Measurements from ENCODE around the gene FEN1.
A peak's percentile ranks its signal among the peaks of the same experiment; 100 is the strongest.

The FEN1 gene

GRCh38 chr11:61774411-61774810, 18.3 kb upstream of the FEN1 start:
- peak in 3 of 56 donors; percentile 20 to 32 (median 25) for DNase-seq

GRCh38 chr11:61775106-61775505, 17.6 kb upstream of the FEN1 start:
- DNase-seq: no peak

DNA sequence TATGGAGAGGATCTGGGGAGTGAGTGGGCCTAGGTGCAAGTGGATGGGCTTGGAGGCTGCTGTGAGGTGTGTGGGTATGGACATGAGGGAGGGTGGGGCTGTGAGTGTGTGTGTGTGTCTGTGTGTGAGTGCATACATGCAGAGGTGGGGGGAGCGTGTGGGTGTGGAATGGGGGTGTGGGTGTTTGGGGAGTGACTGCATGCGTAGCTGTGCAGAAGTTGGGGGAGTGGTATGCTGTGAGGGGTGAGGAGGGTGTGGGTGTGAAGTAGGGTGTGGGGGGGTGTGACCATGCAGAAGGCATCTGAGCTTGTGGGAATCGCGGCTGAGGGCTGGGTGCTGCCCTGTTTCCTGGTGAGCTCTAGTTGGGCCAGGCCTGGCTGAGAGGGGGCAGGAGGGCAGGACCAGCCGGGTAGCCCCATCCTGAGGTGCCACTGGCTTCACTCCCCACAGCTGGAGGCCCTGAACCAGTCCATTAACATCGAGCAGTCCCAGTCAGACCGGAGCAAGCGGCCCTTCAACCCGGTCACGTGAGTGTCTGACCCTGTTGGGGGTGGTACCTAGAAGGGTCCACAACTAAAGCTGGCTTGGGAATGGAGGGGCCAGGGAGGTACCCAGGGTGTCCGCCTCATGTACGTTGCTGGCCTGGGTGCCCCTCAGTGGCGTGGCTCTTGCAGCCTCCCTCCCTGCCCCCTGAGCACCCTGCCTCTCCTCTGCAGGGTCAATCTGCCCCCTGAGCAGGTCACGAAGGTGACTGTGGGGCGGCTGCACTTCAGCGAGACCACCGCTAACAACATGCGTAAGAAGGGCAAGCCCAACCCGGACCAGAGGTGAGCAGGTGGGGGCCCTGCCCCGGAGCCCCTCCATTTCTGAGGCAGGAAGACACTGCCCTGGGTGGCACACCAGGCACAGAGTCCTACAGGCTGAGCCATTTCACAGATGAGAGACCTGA, 16.8 kb upstream of the FEN1 start:
- DNase-seq: peak in 1 of 56 donors; percentile 14

DNA sequence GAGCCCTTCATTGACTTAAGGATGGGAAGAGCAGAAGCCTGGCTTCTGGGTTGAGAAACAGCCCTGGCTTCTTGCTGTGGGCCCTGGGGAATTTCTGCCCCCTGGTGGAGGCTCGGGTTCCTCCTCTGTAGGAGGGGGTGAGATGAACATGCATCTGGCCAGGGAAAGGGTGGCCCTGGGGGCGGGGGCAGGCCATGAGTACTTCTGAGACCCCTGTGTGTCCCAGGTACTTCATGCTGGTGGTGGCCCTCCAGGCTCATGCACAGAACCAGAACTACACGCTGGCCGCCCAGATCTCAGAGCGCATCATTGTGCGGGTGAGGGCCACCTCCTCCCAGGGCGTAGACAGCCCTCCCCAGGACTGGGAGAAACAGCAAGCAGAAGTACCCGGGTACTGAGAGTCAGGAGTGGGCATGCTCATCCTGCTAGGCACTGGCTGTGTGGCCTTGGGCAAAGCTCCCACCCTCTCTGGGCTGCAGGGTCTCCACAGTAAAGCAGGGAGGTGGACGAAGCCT, 16.1 kb upstream of the FEN1 start:
- peak in 34 of 56 donors; percentile 14 to 71 (median 46) for DNase-seq

DNA sequence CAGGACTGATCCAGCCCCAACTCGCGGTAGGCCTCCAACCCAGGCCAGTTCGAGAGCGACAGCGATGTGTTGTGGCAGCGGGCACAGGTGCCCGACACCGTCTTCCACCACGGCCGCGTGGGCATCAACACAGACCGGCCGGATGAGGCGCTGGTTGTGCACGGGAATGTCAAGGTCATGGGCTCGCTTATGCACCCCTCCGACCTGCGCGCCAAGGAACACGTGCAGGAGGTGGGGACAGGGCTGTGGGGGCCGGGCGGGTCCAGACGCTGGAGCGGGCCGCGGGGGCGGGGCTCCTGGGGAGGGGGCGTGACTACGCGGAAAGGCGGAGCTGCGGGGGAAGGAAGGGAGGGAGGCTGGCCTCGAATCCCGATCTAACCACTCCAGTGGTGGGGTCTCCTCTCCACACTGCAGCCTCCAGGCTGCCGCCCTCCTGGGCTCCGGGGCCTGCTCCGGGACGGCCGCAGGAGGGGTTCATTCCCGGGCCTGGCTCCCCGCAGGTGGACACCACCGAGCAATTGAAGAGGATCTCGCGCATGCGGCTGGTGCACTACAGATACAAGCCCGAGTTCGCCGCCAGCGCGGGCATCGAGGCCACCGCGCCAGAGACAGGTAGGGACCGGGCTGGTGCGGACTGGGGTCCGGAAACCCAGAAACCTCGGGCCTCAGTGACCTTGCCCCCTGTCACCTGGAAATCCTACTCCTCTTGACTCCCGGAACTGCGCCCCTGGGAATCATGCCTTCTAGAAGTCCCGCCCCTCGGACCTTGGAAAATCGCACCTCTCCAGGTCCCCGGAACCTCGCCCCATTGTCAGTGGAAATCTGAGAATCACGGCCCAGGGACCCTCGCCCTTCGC, 15.2 kb upstream of the FEN1 start:
- DNase-seq: peak in 16 of 56 donors; percentile 17 to 65 (median 31)

DNA sequence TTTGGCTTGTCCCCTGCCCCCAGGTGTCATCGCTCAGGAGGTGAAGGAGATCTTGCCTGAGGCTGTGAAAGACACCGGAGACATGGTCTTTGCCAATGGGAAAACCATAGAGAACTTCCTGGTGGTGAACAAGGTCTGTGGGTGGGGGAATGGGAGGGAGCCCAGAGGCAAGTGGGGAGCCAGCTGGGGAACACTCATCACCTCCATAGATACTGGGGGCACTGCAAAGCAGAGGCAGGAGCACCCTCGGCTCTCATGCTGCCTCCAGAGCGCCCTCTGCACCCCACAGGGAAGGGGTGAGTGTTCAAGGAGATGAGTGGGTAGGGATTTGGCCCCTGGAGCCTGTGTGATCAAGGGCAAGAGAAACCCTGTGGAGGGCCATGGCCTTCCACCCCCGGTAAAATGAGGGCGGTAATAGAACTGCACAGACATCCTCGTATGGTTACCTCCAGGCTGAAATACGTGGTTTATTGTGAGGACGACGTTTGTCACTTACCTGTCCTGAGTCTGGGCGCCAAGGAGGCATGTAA, 14.3 kb upstream of the FEN1 start:
- no peak for DNase-seq

GRCh38 chr11:61778920-61779650, 13.6 kb upstream of the FEN1 start:
- DNase-seq: no peak

GRCh38 chr11:61779666-61780525, 12.8 kb upstream of the FEN1 start:
- no peak for DNase-seq

GRCh38 chr11:61780581-61781162, 12.0 kb upstream of the FEN1 start:
- no peak for DNase-seq

GRCh38 chr11:61781585-61781984, 11.1 kb upstream of the FEN1 start:
- no peak for DNase-seq

GRCh38 chr11:61782299-61782698, 10.4 kb upstream of the FEN1 start:
- DNase-seq: no peak

DNA sequence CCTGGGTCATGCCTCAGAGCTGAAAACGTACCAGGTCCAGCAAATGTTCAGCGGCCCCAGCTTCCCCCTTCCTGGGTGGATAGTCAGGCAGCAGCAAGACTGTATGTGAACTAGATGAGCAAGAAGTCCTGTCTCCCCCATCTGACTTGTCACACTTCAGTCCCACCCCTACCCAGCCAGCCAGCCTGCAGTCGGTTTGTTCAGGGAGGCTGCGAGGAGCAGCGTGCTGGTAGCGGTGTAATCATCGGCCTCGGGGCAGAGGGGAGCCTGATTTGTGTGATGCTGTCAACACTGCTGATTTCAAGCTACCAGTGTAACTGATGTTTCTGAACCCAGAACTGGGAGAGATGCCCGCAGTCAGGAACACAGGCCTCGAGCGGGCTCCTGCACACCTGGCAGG, 9.9 kb upstream of the FEN1 start:
- DNase-seq: no peak

- no peak for DNase-seq
Observed at GRCh38 chr11:61783717-61784505, 8.8 kb upstream of the FEN1 start.

DNA sequence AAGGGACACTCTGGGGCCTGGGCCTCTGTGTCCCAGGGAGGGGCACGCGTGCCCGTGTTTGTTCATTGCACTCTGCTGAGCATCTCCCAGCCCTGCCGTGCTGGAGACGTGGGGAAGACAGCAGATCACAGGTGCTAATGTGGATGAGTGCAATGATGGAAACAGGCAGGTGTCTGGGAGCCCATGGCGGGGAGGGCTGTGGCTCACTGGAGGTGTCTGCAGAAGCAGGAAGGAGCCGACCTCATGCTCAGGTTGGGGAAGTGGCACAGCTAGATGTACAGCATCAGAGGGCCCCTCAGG, 8.3 kb upstream of the FEN1 start:
- no peak for DNase-seq

DNA sequence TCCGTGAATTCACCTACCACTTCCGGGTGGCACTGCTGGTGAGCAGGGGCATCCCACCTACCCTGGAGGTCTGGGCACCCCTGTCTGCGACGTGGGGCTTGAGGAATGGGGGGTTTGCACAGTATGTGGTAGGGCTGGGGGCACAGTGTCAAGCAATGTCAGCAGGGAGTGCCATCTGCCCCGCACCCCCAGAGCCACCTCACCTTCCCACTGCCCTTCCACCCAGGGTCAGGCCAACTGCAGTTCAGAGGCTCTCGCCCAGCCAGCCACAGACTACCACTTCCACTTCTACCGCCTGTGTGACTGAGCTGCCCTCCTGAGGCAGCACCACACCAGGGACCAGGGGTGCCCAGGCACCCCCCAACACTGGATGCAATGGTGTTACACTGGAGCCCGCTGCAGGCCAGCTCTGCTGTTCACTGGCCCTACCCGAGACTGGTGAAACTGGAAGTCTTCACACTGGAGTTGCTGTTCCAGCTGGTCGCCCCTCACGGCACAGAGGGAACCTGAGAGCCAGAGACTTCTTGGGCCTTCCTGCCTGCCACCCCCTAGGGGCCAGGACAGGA, 6.8 kb upstream of the FEN1 start:
- no peak for DNase-seq

DNA sequence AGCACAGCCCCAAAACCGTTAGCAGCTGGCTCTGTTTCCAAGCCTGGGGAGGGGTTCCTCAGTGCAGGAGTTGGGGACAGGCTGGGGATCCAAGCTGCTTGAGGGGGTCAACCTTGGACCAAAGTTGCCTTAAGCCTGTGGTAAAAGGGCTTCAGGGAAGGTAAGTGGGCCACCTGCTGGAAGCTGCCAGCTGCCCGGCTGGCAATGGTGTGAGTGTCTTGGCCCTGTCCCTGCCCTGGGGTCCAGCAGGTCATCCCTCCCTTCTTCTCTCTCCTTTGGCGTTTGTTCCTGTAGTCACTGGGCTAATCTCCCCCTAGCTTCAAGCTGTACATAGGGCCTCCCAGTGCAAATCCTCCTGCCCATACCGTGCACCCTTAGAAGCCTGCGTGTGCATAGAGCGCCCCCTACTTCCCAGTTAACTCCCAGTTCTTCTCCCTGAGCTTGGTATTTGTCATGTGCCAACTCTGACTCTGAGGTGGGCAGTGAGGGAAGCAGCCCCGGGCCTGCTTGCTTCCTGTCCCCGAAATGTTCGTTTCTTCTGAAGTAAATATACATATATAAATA, 4.7 kb upstream of the FEN1 start:
- DNase-seq: peak in 43 of 56 donors; percentile 5 to 75 (median 51)

GRCh38 chr11:61791737-61792309, 888 bp upstream of the FEN1 start:
- DNase-seq: peak in 54 of 56 donors; percentile 28 to 95 (median 82)
